Smooth muscle cell (in vitro differentiated cells): ENCODE results near the gene SIAH3. TPM values are rescaled to one million over a fixed set of nuclear protein-coding genes. Genes with fewer than 3 reads are reported as not detected.
"Not testable (repeated sequence)": the region's sequence is repeated elsewhere in the genome, so short reads cannot be mapped to it uniquely, and the experiment has no call there.

Experiments
- DNase-seq: peaks from one replicate; lab custom pipeline; 2025; ENCODE audit not compliant: unreplicated experiment; lab: John Stamatoyannopoulos, UW
- H2AFZ ChIP-seq: fragments of 200-600 bp; sonication (generic); 2 replicates; pipeline ENCODE4 v1.6.0; 2016; ENCODE audit warnings: antibody characterized with exemption, low read depth, mild to moderate bottlenecking
- H3F3A ChIP-seq: fragments of 200-600 bp; sonication (generic); 2 replicates; pipeline ENCODE4 v1.6.0; 2017; ENCODE audit warnings: antibody characterized with exemption, low read depth
- H3K27ac ChIP-seq: fragments of 200-600 bp; sonication (generic); 2 replicates; pipeline ENCODE4 v1.5.1; 2016; ENCODE audit warnings: low read depth, mild to moderate bottlenecking
- H3K27me3 ChIP-seq: fragments of 200-600 bp; sonication (generic); 2 replicates; pipeline ENCODE4 v1.6.1; 2016; ENCODE audit warnings: low read depth, mild to moderate bottlenecking
- H3K36me3 ChIP-seq: fragments of 200-600 bp; sonication (generic); 2 replicates; pipeline ENCODE4 v1.5.1; 2016; ENCODE audit warnings: low read depth
- H3K4me1 ChIP-seq: fragments of 200-600 bp; sonication (generic); 2 replicates; pipeline ENCODE4 v1.5.1; 2016; ENCODE audit warnings: low read depth
- H3K4me2 ChIP-seq: fragments of 200-600 bp; sonication (generic); 2 replicates; pipeline ENCODE4 v1.6.0; 2016; ENCODE audit warnings: mild to moderate bottlenecking
- H3K4me3 ChIP-seq: fragments of 200-600 bp; sonication (generic); 2 replicates; pipeline ENCODE4 v1.5.1; 2016; ENCODE audit warnings: mild to moderate bottlenecking
- H3K79me2 ChIP-seq: fragments of 200-600 bp; sonication (generic); 2 replicates; pipeline ENCODE4 v1.6.0; 2016; ENCODE audit warnings: low read depth, mild to moderate bottlenecking
- H3K9ac ChIP-seq: fragments of 200-600 bp; sonication (generic); 2 replicates; pipeline ENCODE4 v1.6.0; 2016; ENCODE audit warnings: low read depth
- H3K9me3 ChIP-seq: fragments of 200-600 bp; sonication (generic); replicated peaks from 2 replicates; pipeline ENCODE4 v1.5.1; 2016; ENCODE audit warnings: low read depth
- H4K20me1 ChIP-seq: fragments of 200-600 bp; sonication (generic); 2 replicates; pipeline ENCODE4 v1.6.0; 2016; ENCODE audit warnings: low read depth
- WGBS: methylation state at CpG from one replicate; pipeline ENCODE4 v1.1.7; 2016; ENCODE audit warnings: low lambda C conversion rate; 5-methylcytosine and 5-hydroxymethylcytosine counted together
- polyA plus RNA-seq: library from polyadenylated mRNA; unstranded; fragments of >200 nt; fragmentation: Nextera tagmentation; extraction: Ambion mirVana; gene quantifications from 2 replicates; pipeline ENCODE4 v1.2.1, GENCODE V29; 2016
- total RNA-seq: library from RNA; depleted of rRNA; stranded (reverse); fragments of >200 nt; gene quantifications from 2 replicates; pipeline ENCODE4 v1.2.3, GENCODE V29; 2014
- TF ChIP-seq, protein P1 (sequence below): fragments of 200-600 bp; sonication (generic); IDR thresholded peaks from 2 replicates; pipeline ENCODE4 v1.5.1; 2017; ENCODE audit warnings: borderline replicate concordance, mild to moderate bottlenecking, antibody characterized with exemption; ENCODE audit not compliant: insufficient read depth, poor library complexity, severe bottlenecking

The SIAH3 gene
- total and polyA plus RNA-seq, 2 experiments from 2014 or later, result not detected

DNA sequence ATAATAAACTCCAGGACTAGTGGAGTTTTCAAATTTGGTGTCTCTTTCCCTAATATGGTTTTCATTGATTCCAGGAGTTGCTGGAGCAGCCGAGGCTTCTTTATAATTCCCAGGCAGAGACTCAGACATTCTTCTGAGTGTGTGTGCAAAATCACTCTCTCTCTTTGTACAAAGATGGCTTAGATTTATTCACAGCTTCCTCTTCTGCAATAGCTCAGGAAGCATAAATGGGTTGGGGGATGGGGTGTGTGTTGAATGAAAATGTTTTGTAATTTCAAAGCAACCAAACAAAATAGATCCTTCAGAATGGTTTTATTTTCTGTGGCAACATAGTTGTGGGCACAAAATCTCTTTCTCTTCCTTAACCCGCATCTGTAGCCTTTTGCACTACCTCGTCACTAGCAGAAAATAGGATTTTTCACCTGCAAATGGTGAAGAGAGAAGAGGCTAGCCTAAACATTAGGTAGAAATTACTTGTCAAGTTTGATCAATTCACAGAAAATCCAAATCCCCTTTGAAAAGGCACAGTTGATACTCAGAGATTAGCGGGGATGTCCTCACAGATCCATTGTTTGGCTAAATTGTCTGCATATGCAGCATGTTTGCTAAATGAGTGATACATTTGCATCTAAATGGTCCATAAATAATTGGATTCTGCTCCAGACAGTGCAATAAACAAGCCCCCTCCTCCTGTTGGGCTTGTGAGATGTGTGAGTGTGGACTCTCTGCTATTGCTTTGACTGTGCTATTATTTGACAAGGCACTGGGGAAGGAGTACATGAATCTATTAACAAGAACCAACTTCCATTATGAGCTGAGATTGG, 82.7 kb downstream of the SIAH3 start:
- no peaks in the 10 kb centered on the region for H3K9me3 ChIP-seq
- TF ChIP-seq, protein P1, sequence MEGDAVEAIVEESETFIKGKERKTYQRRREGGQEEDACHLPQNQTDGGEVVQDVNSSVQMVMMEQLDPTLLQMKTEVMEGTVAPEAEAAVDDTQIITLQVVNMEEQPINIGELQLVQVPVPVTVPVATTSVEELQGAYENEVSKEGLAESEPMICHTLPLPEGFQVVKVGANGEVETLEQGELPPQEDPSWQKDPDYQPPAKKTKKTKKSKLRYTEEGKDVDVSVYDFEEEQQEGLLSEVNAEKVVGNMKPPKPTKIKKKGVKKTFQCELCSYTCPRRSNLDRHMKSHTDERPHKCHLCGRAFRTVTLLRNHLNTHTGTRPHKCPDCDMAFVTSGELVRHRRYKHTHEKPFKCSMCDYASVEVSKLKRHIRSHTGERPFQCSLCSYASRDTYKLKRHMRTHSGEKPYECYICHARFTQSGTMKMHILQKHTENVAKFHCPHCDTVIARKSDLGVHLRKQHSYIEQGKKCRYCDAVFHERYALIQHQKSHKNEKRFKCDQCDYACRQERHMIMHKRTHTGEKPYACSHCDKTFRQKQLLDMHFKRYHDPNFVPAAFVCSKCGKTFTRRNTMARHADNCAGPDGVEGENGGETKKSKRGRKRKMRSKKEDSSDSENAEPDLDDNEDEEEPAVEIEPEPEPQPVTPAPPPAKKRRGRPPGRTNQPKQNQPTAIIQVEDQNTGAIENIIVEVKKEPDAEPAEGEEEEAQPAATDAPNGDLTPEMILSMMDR, result no peak

DNA sequence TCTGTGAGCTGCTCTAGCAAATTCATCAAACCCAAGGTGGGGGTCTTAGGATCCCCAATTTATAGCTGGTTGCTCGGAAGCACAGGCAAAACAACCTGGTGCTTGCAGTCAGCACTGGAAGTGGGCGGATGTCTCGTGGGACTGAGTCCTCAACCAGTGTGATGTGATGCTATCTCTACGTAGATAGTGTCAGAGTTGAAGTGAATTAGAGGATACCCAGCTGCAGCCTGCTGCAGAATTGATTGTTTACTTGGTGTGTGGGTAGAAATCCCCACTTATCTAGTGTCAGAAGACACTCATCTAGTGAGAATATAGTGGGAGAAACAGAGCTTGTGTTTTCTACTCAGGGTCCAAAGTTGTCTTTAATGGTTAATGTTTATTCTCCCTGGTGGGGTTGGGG, 86.1 kb downstream of the SIAH3 start:
- H3K36me3 ChIP-seq, result no peaks in the 10 kb centered on the region
- TF ChIP-seq, protein P1, result no peak
- H3F3A ChIP-seq, result no peaks in the 10 kb centered on the region

More for the DNA sequence above, 82.7 kb downstream of the SIAH3 start:
- Histone ChIP-seq H3K27ac (no peak overlapping the region), H3K36me3 (no peaks in the 10 kb centered on the region), H3K4me2 (no peak overlapping the region), H3K4me3 (no peak overlapping the region), H3K27me3 (peaks cover 81% of the 10 kb centered on the region), H2AFZ (no peak overlapping the region), H3F3A (no peaks in the 10 kb centered on the region), H3K79me2 (no peaks in the 10 kb centered on the region), H3K4me1 (peaks cover 16% of the 10 kb centered on the region), H3K9ac (no peak overlapping the region), H4K20me1 (no peaks in the 10 kb centered on the region)
- WGBS, result 24% methylated on average over 4 of the region's 4 CpGs
- no peak for DNase-seq

GRCh38 chr13:45763419-45763818, 88.1 kb downstream of the SIAH3 start:
- no peak for DNase-seq
- WGBS, result 96% methylated on average over 4 of the region's 4 CpGs
- TF ChIP-seq, protein P1, result no peak
- no peaks in the 10 kb centered on the region for H3F3A ChIP-seq
- H3K9ac ChIP-seq, result no peak overlapping the region
- no peak overlapping the region for H3K27ac ChIP-seq
- peaks cover 98% of the 10 kb centered on the region for H3K27me3 ChIP-seq
- no peaks in the 10 kb centered on the region for H3K36me3 ChIP-seq
- H4K20me1 ChIP-seq, result no peaks in the 10 kb centered on the region
- H3K79me2 ChIP-seq, result no peaks in the 10 kb centered on the region
- H3K4me1 ChIP-seq, result peaks cover 4% of the 10 kb centered on the region
- H3K4me2 ChIP-seq, result no peak overlapping the region
- H3K4me3 ChIP-seq, result no peak overlapping the region
- no peak overlapping the region for H2AFZ ChIP-seq
- no peaks in the 10 kb centered on the region for H3K9me3 ChIP-seq

More for the DNA sequence above, 86.1 kb downstream of the SIAH3 start:
- no peak overlapping the region for H3K9ac ChIP-seq
- no peaks in the 10 kb centered on the region for H4K20me1 ChIP-seq
- H3K4me1 ChIP-seq, result peaks cover 16% of the 10 kb centered on the region
- H3K9me3 ChIP-seq, result no peaks in the 10 kb centered on the region
- no peak overlapping the region for H3K27ac ChIP-seq
- no peak overlapping the region for H3K4me2 ChIP-seq
- no peak for DNase-seq
- no peak overlapping the region for H2AFZ ChIP-seq
- peaks cover 100% of the 10 kb centered on the region for H3K27me3 ChIP-seq
- no peaks in the 10 kb centered on the region for H3K79me2 ChIP-seq
- 31% methylated on average over 4 of the region's 4 CpGs for WGBS
- no peak overlapping the region for H3K4me3 ChIP-seq

DNA sequence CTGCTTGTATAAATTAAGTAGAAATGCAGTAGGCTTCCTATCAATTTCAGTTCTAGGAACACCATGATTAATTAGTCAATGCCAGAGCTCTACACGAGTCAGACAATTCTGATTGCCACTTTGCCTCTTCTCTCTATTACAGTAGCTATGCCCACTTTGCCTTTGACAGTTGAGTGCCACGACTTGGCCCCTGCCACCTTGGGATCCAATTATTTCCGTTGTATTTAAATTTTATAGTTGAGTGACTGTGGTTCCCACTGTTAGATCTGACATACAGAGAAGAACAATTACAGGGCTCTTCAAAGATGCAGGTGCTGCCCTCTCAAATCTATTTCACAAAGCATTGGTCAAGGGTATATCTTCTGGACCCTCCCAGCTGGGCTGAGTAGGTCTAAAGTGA, 94.0 kb downstream of the SIAH3 start:
- H3K4me1 ChIP-seq, H3K79me2 ChIP-seq, H3F3A ChIP-seq, H3K36me3 ChIP-seq, H4K20me1 ChIP-seq, DNase-seq, H3K4me3 ChIP-seq, H3K27ac ChIP-seq, H3K9ac ChIP-seq, H2AFZ ChIP-seq, H3K9me3 ChIP-seq, H3K4me2 ChIP-seq: not testable (repeated sequence)
- 82% methylated on average over 3 of the region's 3 CpGs for WGBS
- peaks cover 74% of the 10 kb centered on the region for H3K27me3 ChIP-seq

GRCh38 chr13:45756498-45756897, 95.1 kb downstream of the SIAH3 start:
- H3K27me3 ChIP-seq, result peaks cover 74% of the 10 kb centered on the region
- H3K36me3 ChIP-seq, H3K4me3 ChIP-seq, H3K4me1 ChIP-seq, H3K9ac ChIP-seq, H4K20me1 ChIP-seq, H3K9me3 ChIP-seq, H3K27ac ChIP-seq, H3K79me2 ChIP-seq, H3F3A ChIP-seq, DNase-seq, H2AFZ ChIP-seq, H3K4me2 ChIP-seq: not testable (repeated sequence)
- 88% methylated on average over 1 of the region's 1 CpG for WGBS
